MCF 10A (cell line): Measurements from ENCODE around the gene COX6A2. TPM values are rescaled to one million over a fixed set of nuclear protein-coding genes. Genes with fewer than 3 reads are reported as not detected.

ENCODE experiments used
- BruUV-seq: library from RNA; stranded (reverse); fragments of 400-500 nt; replicated peaks from 2 replicates; lab custom pipeline; 2021; lab: Mats Ljungman, UMichigan
- CTCF ChIA-PET: fragments of 300-600 bp; sonication (Branson Sonifier 250); formaldehyde crosslinking; extraction: SDS; loops from one replicate; lab custom pipeline; 2021; ENCODE audit warnings: antibody characterized with exemption, inconsistent platforms; lab: Yijun Ruan, JAX
- POLR2A ChIA-PET: fragments of 300-600, 350-650 bp; sonication (Branson Sonifier 250); formaldehyde crosslinking; extraction: SDS; loops from one replicate; lab custom pipeline; 2020; ENCODE audit warnings: antibody characterized with exemption, inconsistent platforms; lab: Yijun Ruan, JAX
- DNase-seq: peaks from one replicate; pipeline ENCODE4 v3.0.0-alpha.2; 2018; ENCODE audit not compliant: unreplicated experiment
- H3K27ac Mint-ChIP-seq: one replicate; pipeline ENCODE4 v1.8.0; 2022; ENCODE audit warnings: mild to moderate bottlenecking, low read depth, mixed read lengths; ENCODE audit not compliant: unreplicated experiment
- H3K27me3 Mint-ChIP-seq: one replicate; pipeline ENCODE4 v1.8.0; 2022; ENCODE audit warnings: mixed read lengths; ENCODE audit not compliant: insufficient read depth, unreplicated experiment
- H3K36me3 Mint-ChIP-seq: one replicate; pipeline ENCODE4 v1.8.0; 2022; ENCODE audit warnings: mild to moderate bottlenecking, moderate library complexity, mixed read lengths; ENCODE audit not compliant: insufficient read depth, unreplicated experiment
- H3K4me1 Mint-ChIP-seq: one replicate; pipeline ENCODE4 v1.8.0; 2022; ENCODE audit warnings: mixed read lengths; ENCODE audit not compliant: insufficient read depth, unreplicated experiment
- H3K4me3 Mint-ChIP-seq: one replicate; pipeline ENCODE4 v1.8.0; 2022; ENCODE audit warnings: mild to moderate bottlenecking, moderate library complexity, mixed read lengths; ENCODE audit not compliant: unreplicated experiment
- H3K9me3 Mint-ChIP-seq: one replicate; pipeline ENCODE4 v1.8.0; 2022; ENCODE audit warnings: mixed read lengths; ENCODE audit not compliant: unreplicated experiment
- CTCF ChIP-seq: fragments of 200-600 bp; IDR thresholded peaks from one replicate; pipeline ENCODE4 v1.8.0; 2022; ENCODE audit warnings: antibody characterized with exemption, mild to moderate bottlenecking; ENCODE audit not compliant: unreplicated experiment
- intact Hi-C: fragments of 100-400 bp; cut with micrococcal nuclease; formaldehyde crosslinking; loops from 2 replicates; pipeline ENCODE4 v1.14.1; 2022
- total RNA-seq: library from RNA; stranded (reverse); gene quantifications from 2 replicates; pipeline ENCODE4 v1.2.3, GENCODE V29; 2022

Gene COX6A2
- total RNA-seq, 1 experiment from 2014 or later = not detected

DNA sequence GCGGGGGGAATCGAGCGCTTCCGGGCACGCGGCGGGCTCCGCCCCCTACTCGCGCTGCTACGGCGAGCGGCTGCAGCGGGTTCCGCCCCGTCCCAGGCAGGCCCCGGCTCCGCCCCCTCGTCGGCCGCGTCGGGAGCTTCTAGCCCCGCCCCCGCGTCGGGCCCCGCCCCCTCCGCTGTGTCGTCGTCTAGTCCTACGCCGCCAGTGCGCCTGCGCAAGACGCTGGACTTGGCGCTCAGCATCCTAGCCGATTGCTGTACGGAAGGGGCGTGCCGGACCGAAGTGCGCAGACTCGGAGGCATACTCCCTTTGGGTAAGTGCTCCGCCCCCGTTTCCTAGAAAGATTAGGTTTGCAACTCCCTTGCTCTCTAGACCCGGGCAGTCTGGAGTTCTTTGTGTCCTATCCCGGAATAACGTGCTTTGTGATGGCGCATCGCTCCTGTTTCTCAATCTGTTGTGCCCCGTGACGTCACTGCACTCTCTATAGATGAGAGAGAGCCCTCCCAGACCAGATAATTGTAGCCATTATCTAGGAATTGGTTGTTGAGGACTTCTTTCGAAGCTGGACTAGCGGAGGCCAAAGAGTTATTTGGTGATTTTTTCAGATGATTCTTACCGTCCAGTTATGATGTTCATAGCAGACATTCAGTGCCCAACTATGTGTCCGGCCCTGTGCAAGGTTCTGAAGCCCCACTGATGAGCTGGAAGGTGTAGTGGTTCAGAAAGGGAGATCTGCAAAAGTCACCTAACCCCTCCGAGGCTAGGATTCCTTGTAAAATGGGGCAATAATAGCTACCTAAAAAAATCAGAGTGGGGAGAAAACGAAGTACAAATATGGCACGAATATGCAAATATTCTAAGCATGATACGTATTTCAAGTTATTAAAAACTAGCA, 31.8 kb upstream of the COX6A2 start:
- DNase-seq = peak; percentile 99
- H3K9me3 Mint-ChIP-seq = no peaks in the 10 kb centered on the region
- peak overlapping the region; percentile 88 for H3K4me3 Mint-ChIP-seq
- no peak for TF ChIP-seq CTCF
- no peaks in the 10 kb centered on the region for H3K27me3 Mint-ChIP-seq
- POLR2A ChIA-PET = interaction anchor here (0.6 to 4.9 kb wide), 31 partner anchors 8 to 520 kb away, joined by 3 to 40 read pairs (median 5); partner anchors contain the start of genes FUS, KAT8, PRSS8 and RUSF1
- peaks cover 14% of the 10 kb centered on the region for H3K4me1 Mint-ChIP-seq
- peak overlapping the region; percentile 97 for H3K27ac Mint-ChIP-seq
- BruUV-seq = no TSS peak
- CTCF ChIA-PET = interaction anchor here (0.6 to 8.4 kb wide), 34 partner anchors 8 to 535 kb away, joined by 3 to 65 read pairs (median 4); partner anchors contain the start of genes FUS, HSD3B7, RUSF1 and ZNF843
- intact Hi-C loops = loop anchor here (2.0 to 10.0 kb wide), 3 partner anchors 235 to 409 kb away; a partner anchor contains a TSS
- peaks cover 47% of the 10 kb centered on the region for H3K36me3 Mint-ChIP-seq

- ChIA-PET POLR2A (interaction anchor here (0.6 to 4.9 kb wide), 33 partner anchors 8 to 564 kb away, joined by 3 to 40 read pairs (median 5); partner anchors contain the start of genes FUS, KAT8, PRSS8 and RUSF1), CTCF (interaction anchor here (0.6 to 8.4 kb wide), 19 partner anchors 16 to 519 kb away, joined by 3 to 65 read pairs (median 3); partner anchors contain the start of genes VKORC1, ZNF267 and ZNF843)
- peak within 1 kb of the TSS; percentile 97 for H3K27ac Mint-ChIP-seq
- peak within 1 kb of the TSS; percentile 88 for H3K4me3 Mint-ChIP-seq
- BruUV-seq = TSS peak; percentile 44
- H3K4me1 Mint-ChIP-seq = peaks cover 14% of the 10 kb centered on the region
- DNase-seq = peak; percentile 97
- intact Hi-C loops = loop anchor here (2.0 to 10.0 kb wide), 3 partner anchors 236 to 410 kb away; a partner anchor contains a TSS
- peaks cover 44% of the 10 kb centered on the region for H3K36me3 Mint-ChIP-seq
- H3K9me3 Mint-ChIP-seq = no peaks in the 10 kb centered on the region
- H3K27me3 Mint-ChIP-seq = no peaks in the 10 kb centered on the region
- TF ChIP-seq CTCF = peak; percentile 38
Observed at GRCh38 chr16:31458844-31459686, 30.9 kb upstream of the COX6A2 start, which contains the start of gene ARMC5. Gene ARMC5, plus strand, starts transcription at chr16:31459501. Its CDS starts 24 bp downstream, at chr16:31459525.

GRCh38 chr16:31458073-31458843, 30.1 kb upstream of the COX6A2 start:
- Mint-ChIP-seq H3K27me3 (no peaks in the 10 kb centered on the region), H3K4me1 (peaks cover 20% of the 10 kb centered on the region), H3K4me3 (peak overlapping the region; percentile 88), H3K36me3 (peaks cover 37% of the 10 kb centered on the region), H3K27ac (peak overlapping the region; percentile 97), H3K9me3 (no peaks in the 10 kb centered on the region)
- CTCF ChIA-PET = interaction anchor here (0.5 to 8.4 kb wide), 16 partner anchors 16 to 801 kb away, joined by 3 to 65 read pairs (median 3); partner anchors contain the start of genes ZNF267 and ZNF843
- intact Hi-C loops = loop anchor here (2.0 to 10.0 kb wide), 3 partner anchors 237 to 411 kb away; a partner anchor contains a TSS
- BruUV-seq = no TSS peak
- peak; percentile 47 for DNase-seq
- POLR2A ChIA-PET = interaction anchor here (0.6 to 4.9 kb wide), 29 partner anchors 10 to 563 kb away, joined by 3 to 40 read pairs (median 5); partner anchors contain the start of genes FUS, KAT8, PRSS8 and RUSF1
- no peak for TF ChIP-seq CTCF
